Keratinocyte (primary cell): ENCODE data around the gene SAFB2.

Source experiments
- CTCF ChIP-seq, 3 experiments: IDR thresholded peaks in 1 of 3; conservative IDR thresholded peaks in 1 of 3; optimal IDR thresholded peaks in 1 of 3; 2 replicates in 2 of 3; 3 replicates in 1 of 3; pipeline versions ENCODE3 to v1.5.1; 2011; ENCODE audit warnings: low read length in 3 of 3, mild to moderate bottlenecking in 3 of 3, moderate library complexity in 2 of 3, control low read depth in 1 of 3, inconsistent platforms in 1 of 3; ENCODE audit not compliant: insufficient read depth in 2 of 3; ENCODE audit errors: extremely low read depth in 1 of 3
- EZH2 ChIP-seq: IDR thresholded peaks from one replicate; pipeline ENCODE4 v1.6.1; 2012; ENCODE audit warnings: inconsistent platforms, mild to moderate bottlenecking, low read length, moderate library complexity

GRCh38 chr19:5575590-5575989, 47.0 kb downstream of the SAFB2 start:
- no peak for TF ChIP-seq CTCF (optimal IDR thresholded peaks at IDR 0.05 in 1 of 3, IDR thresholded peaks at IDR 0.05 in 1 of 3, conservative IDR thresholded peaks at IDR 0.05 in 1 of 3; ENCODE audit: extremely low read depth in 1 of 3, insufficient read depth in 2 of 3, low read length in 3 of 3)
- no peak for TF ChIP-seq EZH2
